ENCODE measurements around the gene KCNN3.

KCNN3 gene

DNA sequence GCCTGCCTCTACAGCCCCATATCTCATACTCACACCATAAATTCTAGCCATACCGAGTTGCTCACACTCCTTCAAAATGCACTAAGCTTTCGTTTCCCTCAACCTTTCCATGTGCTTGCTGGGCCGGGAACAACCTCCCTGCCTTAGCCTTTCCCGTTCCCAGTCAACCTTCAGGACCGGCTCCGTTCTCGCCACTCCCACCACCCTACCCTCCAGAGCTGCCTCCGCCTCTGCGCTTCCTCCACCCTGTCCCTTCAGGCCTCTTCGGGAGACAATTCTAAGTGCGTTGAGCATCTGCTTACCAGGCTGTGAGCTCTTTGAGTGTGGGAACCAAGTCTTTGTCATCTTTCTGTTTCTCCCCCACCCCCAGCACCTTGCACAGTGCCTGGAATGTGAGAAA lies 31.6 kb downstream of the KCNN3 start:
- no peaks in the 10 kb centered on the region for H3K4me1 ChIP-seq (ENCODE audit: control insufficient read depth, insufficient read depth, low read length)
- no peak overlapping the region for H3K27ac ChIP-seq (ENCODE audit: extremely low read depth, low read depth, low read length)
- H3K36me3 ChIP-seq (ENCODE audit: control insufficient read depth in 2 of 2, insufficient read depth in 1 of 2, low read length in 2 of 2): no peaks in the 10 kb centered on the region
- ChIA-PET CTCF (no interaction called here), POLR2A (no interaction called here)
- H3K9me3 ChIP-seq (ENCODE audit: control insufficient read depth, insufficient read depth, low read depth, low read length): no peaks in the 10 kb centered on the region
- H3K4me3 ChIP-seq (ENCODE audit: low read depth, low read length): no peak overlapping the region
- TF ChIP-seq ZNF248 (tag by site-specific recombination; IDR thresholded peaks at IDR 0.05) (no peak), ZFHX2 (tag by site-specific recombination; conservative IDR thresholded peaks at IDR 0.05) (no peak), ZNF549 (tag by site-specific recombination; IDR thresholded peaks at IDR 0.05) (no peak), ZNF600 (tag by site-specific recombination; IDR thresholded peaks at IDR 0.05) (no peak), ZNF423 (tag by site-specific recombination; IDR thresholded peaks at IDR 0.05) (no peak), TCF7L2 (IDR thresholded peaks at IDR 0.05; ENCODE audit: borderline replicate concordance, low read depth, low read length) (no peak), SETDB1 (IDR thresholded peaks at IDR 0.05; ENCODE audit: insufficient read length, low read length) (no peak), ZBTB26 (tag by site-specific recombination; optimal IDR thresholded peaks at IDR 0.05) (no peak), ZNF23 (tag by site-specific recombination; IDR thresholded peaks at IDR 0.05; ENCODE audit: borderline replicate concordance) (no peak), ZNF366 (tag by site-specific recombination; conservative IDR thresholded peaks at IDR 0.05) (no peak), ZBTB7A (tag by site-specific recombination; IDR thresholded peaks at IDR 0.05; ENCODE audit: low read depth) (no peak), GLI4 (tag by site-specific recombination; IDR thresholded peaks at IDR 0.05) (no peak)
- TF ChIP-seq, protein P1, sequence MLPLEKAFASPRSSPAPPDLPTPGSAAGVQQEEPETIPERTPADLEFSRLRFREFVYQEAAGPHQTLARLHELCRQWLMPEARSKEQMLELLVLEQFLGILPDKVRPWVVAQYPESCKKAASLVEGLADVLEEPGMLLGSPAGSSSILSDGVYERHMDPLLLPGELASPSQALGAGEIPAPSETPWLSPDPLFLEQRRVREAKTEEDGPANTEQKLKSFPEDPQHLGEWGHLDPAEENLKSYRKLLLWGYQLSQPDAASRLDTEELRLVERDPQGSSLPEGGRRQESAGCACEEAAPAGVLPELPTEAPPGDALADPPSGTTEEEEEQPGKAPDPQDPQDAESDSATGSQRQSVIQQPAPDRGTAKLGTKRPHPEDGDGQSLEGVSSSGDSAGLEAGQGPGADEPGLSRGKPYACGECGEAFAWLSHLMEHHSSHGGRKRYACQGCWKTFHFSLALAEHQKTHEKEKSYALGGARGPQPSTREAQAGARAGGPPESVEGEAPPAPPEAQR (tag by site-specific recombination; IDR thresholded peaks at IDR 0.05): no peak

GRCh38 chr1:154837672-154838171 lies 32.4 kb downstream of the KCNN3 start:
- Histone ChIP-seq H3K36me3 (ENCODE audit: control insufficient read depth in 2 of 2, insufficient read depth in 1 of 2, low read length in 2 of 2) (no peaks in the 10 kb centered on the region), H3K9me3 (ENCODE audit: control insufficient read depth, insufficient read depth, low read depth, low read length) (no peaks in the 10 kb centered on the region), H3K4me1 (ENCODE audit: control insufficient read depth, insufficient read depth, low read length) (no peaks in the 10 kb centered on the region), H3K27ac (ENCODE audit: extremely low read depth, low read depth, low read length) (no peak overlapping the region), H3K4me3 (ENCODE audit: low read depth, low read length) (no peak overlapping the region)
- POLR2A ChIA-PET: no interaction called here
- TF ChIP-seq FEZF1 (tag by site-specific recombination; IDR thresholded peaks at IDR 0.05): no peak
- no peak for TF ChIP-seq ZNF324 (tag by site-specific recombination; IDR thresholded peaks at IDR 0.05)
- TF ChIP-seq ZNF423 (tag by site-specific recombination; IDR thresholded peaks at IDR 0.05): no peak
- no peak for TF ChIP-seq ZNF132 (tag by site-specific recombination; IDR thresholded peaks at IDR 0.05; ENCODE audit: borderline replicate concordance)
- TF ChIP-seq, protein P2, sequence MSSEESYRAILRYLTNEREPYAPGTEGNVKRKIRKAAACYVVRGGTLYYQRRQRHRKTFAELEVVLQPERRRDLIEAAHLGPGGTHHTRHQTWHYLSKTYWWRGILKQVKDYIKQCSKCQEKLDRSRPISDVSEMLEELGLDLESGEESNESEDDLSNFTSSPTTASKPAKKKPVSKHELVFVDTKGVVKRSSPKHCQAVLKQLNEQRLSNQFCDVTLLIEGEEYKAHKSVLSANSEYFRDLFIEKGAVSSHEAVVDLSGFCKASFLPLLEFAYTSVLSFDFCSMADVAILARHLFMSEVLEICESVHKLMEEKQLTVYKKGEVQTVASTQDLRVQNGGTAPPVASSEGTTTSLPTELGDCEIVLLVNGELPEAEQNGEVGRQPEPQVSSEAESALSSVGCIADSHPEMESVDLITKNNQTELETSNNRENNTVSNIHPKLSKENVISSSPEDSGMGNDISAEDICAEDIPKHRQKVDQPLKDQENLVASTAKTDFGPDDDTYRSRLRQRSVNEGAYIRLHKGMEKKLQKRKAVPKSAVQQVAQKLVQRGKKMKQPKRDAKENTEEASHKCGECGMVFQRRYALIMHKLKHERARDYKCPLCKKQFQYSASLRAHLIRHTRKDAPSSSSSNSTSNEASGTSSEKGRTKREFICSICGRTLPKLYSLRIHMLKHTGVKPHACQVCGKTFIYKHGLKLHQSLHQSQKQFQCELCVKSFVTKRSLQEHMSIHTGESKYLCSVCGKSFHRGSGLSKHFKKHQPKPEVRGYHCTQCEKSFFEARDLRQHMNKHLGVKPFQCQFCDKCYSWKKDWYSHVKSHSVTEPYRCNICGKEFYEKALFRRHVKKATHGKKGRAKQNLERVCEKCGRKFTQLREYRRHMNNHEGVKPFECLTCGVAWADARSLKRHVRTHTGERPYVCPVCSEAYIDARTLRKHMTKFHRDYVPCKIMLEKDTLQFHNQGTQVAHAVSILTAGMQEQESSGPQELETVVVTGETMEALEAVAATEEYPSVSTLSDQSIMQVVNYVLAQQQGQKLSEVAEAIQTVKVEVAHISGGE (tag by site-specific recombination; conservative IDR thresholded peaks at IDR 0.05; ENCODE audit: low read depth): no peak
- no peak for TF ChIP-seq GLIS2 (tag by site-specific recombination; IDR thresholded peaks at IDR 0.05)
- TF ChIP-seq PRDM1 (tag by site-specific recombination; IDR thresholded peaks at IDR 0.05): no peak
- no peak for TF ChIP-seq ZBTB6 (tag by site-specific recombination; IDR thresholded peaks at IDR 0.05)
- TF ChIP-seq PBX3 (CRISPR knock-in tag; IDR thresholded peaks at IDR 0.05): no peak
- no peak for TF ChIP-seq ZNF394 (tag by site-specific recombination; IDR thresholded peaks at IDR 0.05; ENCODE audit: borderline replicate concordance)
- TF ChIP-seq ZNF670 (tag by site-specific recombination; IDR thresholded peaks at IDR 0.05; ENCODE audit: low read depth): no peak
- TF ChIP-seq ZNF311 (tag by site-specific recombination; IDR thresholded peaks at IDR 0.05; ENCODE audit: borderline replicate concordance): no peak
- TF ChIP-seq ZNF10 (tag by site-specific recombination; IDR thresholded peaks at IDR 0.05): no peak
- TF ChIP-seq, protein P3, sequence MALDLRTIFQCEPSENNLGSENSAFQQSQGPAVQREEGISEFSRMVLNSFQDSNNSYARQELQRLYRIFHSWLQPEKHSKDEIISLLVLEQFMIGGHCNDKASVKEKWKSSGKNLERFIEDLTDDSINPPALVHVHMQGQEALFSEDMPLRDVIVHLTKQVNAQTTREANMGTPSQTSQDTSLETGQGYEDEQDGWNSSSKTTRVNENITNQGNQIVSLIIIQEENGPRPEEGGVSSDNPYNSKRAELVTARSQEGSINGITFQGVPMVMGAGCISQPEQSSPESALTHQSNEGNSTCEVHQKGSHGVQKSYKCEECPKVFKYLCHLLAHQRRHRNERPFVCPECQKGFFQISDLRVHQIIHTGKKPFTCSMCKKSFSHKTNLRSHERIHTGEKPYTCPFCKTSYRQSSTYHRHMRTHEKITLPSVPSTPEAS (tag by site-specific recombination; IDR thresholded peaks at IDR 0.05): no peak
- CTCF ChIA-PET: no interaction called here
